Measurements from ENCODE around the gene FSIP1. TPM values are rescaled to one million over a fixed set of nuclear protein-coding genes. Genes with fewer than 3 reads are reported as not detected.
A peak's percentile ranks its signal among the peaks of the same experiment; 100 is the strongest.

Gene FSIP1
- polyA plus RNA-seq, 1 donor = 3.6 TPM

DNA sequence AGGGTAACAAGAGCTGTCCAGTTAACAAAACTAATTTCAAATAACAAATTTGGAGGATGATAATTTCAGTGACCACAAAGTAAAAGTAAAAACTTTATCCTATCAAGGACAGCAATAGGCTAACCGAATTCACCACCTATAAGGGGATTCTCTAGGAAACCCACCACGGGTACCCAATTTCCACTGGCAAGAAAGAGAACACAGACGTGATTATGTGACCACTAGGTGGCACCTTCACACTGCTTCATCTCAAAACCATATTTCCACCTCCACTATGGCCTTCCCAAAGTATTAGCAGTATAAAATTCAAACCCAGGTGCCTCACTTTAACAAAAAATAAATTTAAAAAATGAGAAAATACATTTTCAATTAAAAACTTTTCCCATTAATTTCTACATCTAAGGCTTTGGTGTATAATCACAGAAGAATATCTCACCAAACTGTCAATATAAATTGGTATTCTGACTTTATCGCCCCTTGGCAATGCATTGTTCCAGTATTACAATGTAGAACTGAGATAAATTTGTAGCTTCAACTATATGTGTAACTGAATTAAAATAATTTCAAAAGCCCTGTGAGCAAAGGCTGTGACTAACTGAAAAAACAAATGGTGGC, 96.5 kb downstream of the FSIP1 start:
- DNase-seq = peak; percentile 57

DNA sequence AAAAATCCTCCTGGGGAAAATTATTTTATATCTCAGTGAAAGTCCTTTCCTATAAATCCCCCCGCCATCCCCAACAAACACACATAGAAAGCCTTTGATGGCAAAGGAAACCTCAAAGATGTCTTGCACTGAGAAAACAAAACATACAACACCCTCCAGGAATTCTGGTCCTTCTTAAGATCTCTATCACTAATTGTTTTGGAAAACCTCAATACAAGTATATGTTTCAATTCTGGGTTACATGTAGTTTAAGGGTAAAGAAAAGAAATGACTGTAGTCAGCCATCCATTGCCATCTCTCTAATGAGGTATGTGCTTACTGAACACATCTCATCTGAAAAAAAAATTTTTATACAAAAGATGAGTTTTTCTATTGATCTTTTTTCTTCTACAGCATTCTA, 97.3 kb downstream of the FSIP1 start:
- DNase-seq = no peak

DNA sequence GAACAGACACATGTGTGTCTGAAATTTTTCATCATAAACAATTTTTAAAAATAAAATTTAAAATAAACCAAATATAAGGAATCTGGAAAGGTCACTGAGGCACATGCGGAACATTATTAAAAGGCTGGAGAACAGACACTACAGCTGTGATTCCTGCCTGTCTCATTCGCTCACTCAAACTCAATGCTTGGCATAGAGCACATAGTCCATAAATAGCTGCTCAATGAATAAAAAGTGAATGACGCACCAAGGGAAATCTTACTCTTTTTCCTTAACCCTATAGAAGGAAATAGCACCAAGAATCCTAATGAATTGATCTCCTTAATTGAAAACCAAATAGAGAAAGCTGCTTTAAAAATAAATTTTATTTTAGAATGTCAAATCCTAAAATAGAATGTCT, 98.4 kb downstream of the FSIP1 start:
- no peak for DNase-seq

DNA sequence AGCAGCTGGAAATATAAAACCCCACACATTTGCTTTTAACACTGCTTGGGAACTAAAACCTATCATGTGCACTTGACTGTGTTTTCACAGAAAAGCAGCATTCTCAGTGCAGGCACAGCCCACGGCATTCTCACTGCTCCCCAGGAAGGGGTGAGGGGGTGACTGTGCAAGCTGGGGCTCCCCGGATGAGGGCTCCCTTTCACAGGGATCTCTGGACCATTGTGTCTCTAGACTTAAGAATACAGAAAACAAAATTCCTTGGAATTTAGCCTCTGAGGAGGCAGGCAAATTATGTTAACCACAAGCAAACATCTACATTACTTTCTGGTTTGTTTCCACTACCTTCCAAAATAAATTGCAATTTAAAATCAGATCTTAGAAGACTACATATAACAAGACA, 100.3 kb downstream of the FSIP1 start:
- no peak for DNase-seq

DNA sequence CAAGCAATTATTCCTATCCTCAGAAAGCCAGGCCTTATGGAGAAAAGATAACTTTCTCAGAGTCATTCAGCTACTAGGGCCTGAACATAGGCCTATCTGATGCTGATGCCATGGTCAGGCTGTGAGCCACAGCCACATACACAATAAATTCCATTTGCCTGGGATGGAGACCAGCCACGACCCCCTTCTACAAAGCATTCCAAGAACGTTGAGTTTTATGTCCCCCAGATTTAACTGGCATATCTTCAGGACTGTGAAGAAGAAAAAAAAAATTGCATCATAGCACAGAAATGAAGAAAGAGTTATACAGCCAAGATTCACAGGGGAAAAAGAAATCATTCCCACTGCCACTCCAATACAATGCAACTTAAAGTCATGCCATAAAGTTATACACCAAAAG, 101.8 kb downstream of the FSIP1 start:
- DNase-seq = no peak

DNA sequence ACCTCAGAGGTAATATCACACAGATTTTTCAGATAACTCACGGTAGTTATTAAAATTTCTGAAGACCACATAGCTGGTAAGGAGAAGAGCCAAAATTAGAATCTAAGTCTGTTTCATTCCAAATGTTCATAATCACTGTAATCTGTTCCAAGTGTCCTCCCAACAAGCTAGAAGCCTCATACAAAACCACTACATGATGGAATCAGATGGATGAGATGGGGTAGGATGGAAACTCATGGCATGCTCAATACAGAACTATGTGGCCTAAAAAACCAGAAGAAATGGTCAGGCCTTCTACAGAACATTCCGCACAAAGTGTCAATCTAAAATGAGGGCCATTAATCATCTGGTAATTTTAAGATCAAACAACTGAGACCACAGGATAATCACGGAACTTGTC, 110.0 kb downstream of the FSIP1 start:
- no peak for DNase-seq

DNA sequence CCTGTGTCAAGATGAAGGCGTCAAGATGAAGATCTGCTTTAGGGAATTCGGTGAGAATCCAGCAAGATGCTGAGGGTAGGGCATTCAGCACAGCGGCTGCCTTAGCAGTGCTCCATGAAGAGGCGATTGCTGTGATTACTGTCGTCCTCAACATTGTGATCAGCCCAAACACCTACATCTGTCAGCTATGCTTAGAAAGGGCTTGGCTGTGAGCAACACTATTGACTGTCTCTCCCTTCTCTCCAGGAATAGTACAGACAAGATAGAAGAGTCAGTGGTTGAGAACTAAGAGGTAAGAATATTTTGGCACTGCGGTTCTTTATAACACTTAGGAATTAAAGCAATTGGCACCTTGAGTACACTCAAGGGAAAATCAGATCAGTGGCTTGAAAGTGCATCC, 110.5 kb downstream of the FSIP1 start:
- DNase-seq = no peak

DNA sequence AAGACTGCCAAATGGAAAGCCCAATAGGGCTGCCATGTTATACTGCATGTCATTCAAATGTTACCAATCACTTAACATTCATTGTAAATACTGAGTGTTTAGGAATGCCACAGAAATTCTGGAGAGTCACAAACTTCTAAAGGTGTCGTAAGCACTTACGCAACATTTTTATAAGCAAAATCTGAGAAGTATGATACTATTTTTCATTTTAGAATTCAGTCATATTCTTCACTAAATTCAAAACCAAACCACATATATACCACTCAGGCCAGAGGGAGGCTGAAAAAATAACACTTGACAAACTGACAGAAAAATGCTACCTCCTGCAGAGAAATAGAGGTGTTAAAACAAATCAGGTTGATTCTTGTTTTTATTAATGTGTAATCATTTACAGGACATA, 112.0 kb downstream of the FSIP1 start:
- DNase-seq = no peak

DNA sequence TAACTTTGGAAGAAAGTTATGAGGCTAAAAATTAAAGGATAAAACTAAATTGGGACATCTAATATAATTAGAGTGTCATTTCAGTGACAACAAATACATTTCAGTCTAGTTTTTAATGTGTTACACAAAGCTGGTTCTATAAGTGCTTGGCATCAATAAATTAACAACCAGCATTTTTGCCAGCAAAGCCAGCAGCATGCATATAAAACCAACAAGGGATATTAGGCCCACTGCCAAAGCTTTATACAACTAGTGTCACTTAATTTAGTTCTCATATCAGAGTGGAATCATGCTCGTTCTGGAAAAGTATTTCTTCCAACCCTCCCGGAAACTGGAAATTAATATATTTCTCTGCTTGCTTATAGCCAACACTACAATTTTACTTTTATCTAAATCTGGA, 113.0 kb downstream of the FSIP1 start:
- no peak for DNase-seq

DNA sequence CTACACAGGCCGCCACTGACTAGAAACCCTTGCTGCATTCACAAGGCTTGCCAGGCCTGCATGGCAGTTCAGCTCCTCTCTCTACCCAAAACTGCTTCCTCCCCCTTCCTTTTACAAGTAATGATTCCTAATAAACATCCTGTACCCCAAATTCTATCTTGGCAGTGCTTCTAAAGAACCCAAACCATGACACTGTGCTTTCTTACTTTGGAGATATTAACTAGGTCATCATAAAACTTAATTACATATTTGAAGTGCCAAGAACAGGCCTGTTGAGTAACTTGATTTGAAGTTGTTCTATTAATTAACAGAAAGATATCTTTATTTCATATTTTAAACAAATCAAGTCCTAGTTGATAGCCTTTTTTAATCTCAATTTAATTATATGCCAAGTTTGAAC, 113.4 kb downstream of the FSIP1 start:
- no peak for DNase-seq

DNA sequence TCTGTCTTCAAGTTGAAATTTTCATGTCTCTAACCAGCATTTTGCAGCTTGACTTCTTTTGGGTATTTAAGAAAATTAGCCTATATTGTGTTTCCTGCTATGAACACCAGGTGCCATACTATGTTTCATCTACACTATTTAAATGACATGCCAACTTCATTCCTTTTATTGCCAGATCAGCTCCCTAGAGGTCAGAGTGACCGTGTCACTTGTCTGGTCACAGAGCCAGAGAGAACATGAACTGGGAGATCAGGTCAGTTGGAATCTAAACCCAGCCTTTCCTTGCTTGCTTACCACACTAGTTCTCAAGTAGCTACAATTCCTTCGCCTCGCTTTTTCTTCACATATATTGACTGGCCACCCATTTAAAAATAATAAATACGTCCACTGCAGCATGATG, 114.2 kb downstream of the FSIP1 start:
- DNase-seq = no peak

DNA sequence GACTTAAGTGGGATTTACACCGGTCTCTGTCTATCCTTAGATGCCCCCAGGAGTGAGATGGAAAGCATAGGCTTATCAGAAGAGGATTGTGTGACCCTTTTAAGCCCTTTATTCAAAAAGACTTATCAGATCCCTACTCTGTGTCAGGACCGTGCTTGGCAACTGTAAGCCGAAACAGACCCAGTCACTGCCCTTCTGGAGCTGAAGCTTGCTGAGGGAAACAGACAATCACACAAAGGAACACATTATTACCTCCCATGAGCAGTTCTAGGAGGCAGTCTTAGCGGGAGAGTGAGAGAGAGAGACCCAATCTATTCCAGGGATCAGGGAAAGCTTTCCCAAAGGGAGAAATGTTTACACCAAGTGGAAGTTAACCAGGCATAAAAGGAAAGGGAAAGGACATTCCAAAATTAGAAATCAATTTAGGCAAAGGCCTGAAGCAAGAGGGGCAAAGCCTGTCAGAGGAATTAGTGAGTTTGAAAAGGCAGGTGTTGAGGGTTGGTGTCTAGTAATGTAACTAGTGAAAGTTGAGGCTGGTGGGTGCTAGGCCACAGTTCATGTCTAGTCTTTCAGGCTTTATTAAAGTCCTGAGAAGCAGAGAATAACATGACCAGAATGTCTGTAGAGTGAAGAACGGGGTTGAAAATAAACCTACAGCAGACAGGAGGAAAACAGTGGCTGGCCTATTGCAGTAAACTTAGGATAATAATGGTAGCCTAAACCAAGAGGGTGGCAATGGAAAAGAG, 115.1 kb downstream of the FSIP1 start:
- DNase-seq = no peak

DNA sequence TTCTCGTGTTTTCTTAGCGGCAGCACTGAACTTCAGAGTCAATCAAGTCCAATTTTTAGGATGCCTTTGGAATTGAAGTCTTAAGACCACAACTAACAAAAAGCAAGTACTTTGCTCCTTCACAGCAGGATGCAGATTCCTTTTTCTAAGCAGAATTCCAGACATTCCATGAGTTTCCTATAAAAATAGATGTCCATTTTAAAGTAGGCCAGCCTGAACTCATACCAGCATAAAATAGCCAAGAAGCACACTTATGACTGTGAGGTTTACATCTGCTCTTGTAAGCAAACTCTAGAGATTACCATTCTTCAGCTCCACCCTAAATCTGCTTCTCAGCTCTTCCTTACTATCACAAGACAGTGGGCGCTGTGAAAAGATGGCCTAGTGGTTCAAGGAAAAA, 116.0 kb downstream of the FSIP1 start:
- no peak for DNase-seq

DNA sequence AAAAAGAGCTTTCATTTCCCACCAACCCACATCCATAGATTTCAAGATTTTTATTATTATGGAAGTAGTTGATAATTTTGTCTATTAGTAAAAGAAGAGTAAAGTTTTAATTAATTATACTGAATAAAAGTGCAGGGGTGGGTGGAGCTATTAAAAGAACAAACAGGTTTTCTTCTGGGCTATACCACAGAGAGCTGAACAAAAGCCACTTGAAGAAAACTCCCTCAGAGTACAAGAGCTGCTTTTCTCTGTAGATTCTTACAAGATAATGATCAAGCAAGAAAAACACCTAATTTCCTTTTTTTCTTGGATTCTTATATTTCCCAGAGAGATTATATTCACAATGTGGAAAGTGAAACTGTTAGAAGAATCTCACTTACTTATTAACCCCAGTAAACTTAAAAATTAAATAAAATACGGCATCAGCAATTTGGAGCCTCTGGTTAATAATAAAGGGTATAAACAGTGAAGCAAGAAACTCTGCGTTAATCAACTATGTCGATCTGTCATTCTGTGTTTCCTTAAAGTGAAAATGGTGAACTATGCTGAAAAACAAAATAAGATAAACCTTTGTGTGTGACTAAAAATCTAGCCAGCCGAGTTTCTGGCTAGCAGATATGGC, 116.9 kb downstream of the FSIP1 start:
- DNase-seq = no peak

DNA sequence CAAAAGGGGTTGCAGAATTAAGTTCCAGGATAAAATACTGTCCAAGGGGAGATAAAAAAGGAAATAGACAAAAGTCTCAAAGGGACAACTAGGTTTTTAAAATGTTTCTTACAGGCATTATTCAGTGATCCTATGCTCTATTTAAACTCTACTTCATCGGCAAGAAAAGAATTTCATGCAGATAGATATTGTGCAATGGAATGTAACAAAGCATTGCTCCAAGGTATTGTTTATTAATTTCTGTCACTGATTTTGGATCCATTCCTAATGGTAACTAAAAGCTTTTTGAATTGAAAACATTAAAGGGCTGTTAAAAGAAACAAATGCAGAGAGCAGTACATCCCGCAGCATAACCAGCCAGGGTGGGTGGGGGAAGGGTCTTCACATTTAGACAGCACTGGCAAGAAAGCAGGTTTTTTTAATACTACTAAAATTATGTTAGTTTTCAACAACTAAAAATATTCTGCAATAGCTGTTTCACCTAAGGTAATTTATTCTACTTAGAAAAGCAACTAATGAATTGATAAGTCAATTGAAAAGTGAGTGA, 118.9 kb downstream of the FSIP1 start:
- DNase-seq = no peak

DNA sequence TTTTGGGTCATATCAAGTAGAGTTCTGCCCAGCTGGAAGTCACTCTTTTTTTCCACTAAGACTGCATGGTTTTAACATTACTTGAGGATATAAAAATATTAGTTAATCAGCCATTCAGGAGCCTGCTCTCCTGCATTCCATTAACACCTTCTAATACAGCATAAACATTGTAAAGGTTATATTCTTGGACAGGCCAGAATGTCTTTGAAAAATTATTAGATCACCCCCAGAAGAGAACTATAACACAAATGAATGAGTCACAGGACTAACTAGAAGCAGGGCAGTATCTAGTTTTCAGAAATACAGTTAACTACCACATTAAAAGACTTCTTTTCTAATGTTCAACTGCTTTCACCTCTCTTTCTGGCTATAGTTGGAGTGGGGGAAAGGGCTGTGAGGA, 120.9 kb downstream of the FSIP1 start:
- DNase-seq = no peak

DNA sequence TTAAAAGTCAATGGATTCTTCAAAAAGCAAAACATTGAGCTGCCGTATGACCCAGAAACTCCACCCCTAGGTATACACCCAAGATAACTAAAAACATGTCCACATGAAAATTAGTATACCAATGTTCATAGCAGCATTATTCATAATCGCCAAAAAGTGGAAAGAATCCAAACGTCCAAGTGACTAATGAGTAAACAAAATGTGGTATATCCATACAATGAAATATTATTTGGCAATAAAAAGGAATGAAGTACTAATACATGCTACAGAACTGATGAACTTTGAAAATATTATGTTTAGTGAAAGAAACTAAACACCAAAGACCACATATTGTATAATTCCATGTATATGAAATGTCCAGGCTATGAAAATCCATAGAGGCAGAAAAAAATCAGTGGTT, 123.9 kb downstream of the FSIP1 start:
- no peak for DNase-seq

DNA sequence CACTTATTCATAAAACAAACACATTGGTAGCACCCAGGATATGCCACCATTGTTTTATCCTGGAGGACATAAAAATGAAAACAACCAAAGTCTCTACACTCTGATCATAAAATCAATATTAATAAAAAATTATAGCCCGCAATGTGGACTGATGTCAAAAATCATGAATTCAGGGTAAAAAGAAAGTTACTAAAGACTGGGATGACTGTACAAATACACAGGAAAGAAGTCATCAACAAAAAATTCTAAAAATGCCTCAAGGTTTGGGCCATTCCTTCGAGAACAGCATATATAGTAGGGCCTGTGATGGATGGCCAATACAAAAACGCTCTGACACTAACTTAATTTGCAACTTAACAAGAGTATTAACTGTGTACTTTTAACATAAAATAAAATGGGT, 125.0 kb downstream of the FSIP1 start:
- no peak for DNase-seq

DNA sequence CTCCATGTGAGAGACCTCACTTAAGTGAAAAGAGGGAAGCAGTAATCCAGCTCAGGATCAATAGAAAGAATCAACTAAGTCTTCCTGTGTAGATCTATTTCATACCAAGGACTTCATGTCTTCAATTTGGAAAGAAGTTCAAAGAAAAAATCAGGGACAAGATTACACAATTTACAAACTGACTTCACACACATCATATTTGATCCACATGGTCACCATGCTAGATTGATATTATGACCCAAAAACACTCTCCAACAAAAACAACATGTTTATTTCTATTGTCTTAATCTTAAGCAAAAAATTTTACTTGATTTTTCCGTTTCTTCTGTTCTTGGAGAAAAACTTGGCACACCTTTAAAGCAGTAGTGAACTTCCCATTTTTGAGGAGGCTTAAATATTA, 125.5 kb downstream of the FSIP1 start:
- DNase-seq = no peak

DNA sequence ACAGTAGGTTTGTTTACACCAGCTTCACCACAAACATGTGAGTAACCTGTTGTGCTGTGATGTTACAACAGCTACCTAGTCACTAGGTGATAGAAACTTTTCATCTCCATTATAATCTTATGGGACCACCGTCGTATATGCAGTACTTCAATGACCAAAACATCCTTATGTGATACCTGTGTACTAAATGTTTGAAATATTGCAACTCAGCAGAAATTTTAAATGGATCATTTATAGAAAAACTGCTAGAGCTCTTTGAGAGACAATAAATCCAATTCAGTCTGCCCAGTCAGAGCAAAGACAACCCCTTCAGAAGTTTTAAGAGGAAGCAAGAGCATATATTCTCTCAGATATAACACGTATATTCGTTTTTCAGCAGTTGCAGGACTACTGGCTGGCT, 128.3 kb downstream of the FSIP1 start:
- no peak for DNase-seq

DNA sequence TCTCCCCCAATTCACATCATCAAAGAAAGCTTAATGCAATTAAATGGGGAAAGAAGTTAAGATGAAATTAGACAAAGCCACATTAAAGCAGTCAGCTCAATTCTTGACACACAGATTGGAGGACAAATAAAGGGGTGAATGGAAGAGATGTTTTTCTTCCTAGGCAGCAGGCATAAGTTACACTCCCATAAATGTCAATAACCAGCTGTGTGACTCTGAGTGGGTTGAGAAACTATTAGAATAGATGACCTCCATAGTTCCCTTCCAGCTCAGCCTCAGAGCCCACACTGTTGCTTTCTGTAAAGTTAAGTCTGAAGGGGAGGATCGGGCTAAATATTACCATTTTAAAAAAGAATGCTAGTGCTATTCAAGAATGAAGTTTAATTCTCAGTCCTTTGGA, 130.8 kb downstream of the FSIP1 start:
- no peak for DNase-seq

DNA sequence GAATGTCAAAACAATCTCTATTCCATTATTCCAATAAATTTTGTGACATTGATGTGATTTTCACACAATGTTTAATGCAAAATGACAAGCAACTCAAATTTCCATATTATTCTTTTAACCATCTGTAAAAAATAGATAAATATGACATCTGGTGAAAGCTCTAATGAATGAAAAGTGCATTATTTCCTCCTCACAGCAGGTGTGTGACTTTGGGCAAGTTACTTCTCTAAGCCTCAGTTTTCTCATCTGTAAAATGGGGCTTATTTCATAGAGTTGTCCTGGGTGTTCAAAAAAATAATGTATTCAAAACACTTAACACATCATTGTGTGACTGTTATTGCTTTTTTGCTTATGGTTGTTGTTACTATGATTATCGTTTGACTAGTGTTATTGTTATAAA, 131.3 kb downstream of the FSIP1 start:
- no peak for DNase-seq

DNA sequence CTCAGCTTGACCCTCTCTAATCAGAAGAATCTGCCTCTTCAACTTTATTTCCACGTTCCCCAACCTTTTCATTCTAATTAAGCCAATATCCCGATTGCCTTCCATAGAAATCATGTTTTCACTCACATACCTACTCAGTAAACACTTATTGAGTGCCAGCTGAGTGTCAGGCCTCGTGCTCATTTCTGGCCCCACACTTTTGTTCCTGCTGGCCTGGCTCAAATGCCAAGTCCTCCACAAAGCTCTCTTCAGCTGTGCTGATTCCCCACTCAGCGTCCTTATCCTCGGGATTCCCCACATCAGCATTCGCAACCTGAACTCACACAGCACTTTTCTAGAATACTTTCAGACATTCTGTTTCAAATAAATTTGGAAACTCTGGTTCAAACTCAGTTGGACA, 132.9 kb downstream of the FSIP1 start:
- DNase-seq = no peak

DNA sequence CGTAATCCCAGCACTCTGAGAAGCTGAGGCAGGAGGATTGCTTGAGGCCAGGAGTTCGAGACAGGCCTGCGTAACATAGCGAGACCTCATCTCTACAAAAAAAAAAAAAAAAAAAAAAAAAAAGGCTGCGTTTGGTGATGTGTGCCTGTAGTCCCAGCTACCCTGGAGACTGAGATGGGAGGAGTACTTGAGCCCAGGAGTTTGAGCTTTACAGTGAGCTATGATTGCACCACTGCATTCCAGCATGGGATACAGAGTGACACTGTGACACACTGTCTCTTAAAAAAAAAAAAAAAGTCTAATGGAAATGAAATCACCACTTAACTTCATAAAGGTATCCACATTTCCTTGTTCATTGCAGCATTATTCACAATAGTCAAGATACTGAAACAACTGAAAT, 136.2 kb downstream of the FSIP1 start:
- no peak for DNase-seq

Measured in left kidney (tissue), 2 donors.